Mesenteric fat pad (tissue), 1 donor: ENCODE data around the gene ARHGAP12. TPM values are rescaled to one million over a fixed set of nuclear protein-coding genes. Genes with fewer than 3 reads are reported as not detected.
"Not testable (repeated sequence)": the region's sequence is repeated elsewhere in the genome, so short reads cannot be mapped to it uniquely, and the experiment has no call there.

Experiments
- DNase-seq: peaks from one replicate; pipeline ENCODE4 v3.0.0-alpha.2; 2020; ENCODE audit warnings: low spot score
- long read RNA-seq: library from polyadenylated mRNA; unstranded; transcript quantifications from one replicate; pipeline ENCODE4 v2.0.0, GENCODE V29; 2020
- total RNA-seq: library from RNA; stranded (reverse); fragmentation: NEBNext Ultra II Directional; extraction: Animal tissue kit (Norgen Biotek cat#: 25700); gene quantifications from one replicate; pipeline ENCODE4 v1.2.1, GENCODE V29; 2021
- donor health status: DM: yes; HTN: yes; CAD: no.

Gene ARHGAP12, protein sequence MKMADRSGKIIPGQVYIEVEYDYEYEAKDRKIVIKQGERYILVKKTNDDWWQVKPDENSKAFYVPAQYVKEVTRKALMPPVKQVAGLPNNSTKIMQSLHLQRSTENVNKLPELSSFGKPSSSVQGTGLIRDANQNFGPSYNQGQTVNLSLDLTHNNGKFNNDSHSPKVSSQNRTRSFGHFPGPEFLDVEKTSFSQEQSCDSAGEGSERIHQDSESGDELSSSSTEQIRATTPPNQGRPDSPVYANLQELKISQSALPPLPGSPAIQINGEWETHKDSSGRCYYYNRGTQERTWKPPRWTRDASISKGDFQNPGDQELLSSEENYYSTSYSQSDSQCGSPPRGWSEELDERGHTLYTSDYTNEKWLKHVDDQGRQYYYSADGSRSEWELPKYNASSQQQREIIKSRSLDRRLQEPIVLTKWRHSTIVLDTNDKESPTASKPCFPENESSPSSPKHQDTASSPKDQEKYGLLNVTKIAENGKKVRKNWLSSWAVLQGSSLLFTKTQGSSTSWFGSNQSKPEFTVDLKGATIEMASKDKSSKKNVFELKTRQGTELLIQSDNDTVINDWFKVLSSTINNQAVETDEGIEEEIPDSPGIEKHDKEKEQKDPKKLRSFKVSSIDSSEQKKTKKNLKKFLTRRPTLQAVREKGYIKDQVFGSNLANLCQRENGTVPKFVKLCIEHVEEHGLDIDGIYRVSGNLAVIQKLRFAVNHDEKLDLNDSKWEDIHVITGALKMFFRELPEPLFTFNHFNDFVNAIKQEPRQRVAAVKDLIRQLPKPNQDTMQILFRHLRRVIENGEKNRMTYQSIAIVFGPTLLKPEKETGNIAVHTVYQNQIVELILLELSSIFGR
- 22.0 TPM for total RNA-seq
- long read RNA-seq, partial matches to known transcripts = 12 of 16 reads
- long read RNA-seq, other reads (novel, unspliced or antisense) = 4 of 16 reads

DNA sequence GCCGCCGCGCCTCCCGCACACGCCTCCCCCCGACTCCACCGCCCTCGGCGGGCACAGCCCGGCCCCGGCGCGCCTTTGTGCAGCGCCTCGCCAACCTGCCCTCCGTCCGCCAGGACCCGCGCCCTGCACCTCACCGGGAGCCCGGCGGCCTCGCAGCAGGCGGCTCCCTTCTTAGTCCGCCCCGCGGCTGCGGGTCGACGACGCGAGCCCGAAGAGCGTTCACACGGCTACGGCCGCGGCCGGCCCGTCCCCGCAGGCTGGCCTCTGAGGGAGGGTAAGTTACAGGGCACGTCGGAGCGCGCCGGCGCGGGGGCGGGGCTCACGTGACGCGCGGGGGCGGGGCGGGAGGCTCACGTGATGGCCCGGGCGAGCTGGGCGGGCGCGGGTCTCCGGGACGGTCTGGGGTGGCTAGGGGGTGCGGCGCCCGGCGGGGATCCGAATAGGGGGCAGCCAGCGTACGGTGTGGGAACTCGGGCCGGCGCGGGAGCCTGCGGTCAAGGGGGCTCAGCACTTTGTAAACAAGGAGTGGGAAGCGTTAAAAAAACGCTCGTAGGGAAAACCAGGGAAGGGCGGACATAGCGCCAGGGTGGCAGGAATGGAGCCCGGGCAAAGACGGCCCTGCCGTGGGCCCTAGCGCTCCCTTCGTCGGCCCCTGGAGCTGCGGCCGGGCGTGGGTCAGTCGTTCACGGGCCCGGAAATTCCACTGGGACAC lies at the start of gene ARHGAP12:
Gene ARHGAP12 (minus strand): TSS at position 283 of the 712 bp plus-strand sequence. CDS start 19,976 bp downstream, outside the sequence.
- peak; percentile 98 for DNase-seq

DNA sequence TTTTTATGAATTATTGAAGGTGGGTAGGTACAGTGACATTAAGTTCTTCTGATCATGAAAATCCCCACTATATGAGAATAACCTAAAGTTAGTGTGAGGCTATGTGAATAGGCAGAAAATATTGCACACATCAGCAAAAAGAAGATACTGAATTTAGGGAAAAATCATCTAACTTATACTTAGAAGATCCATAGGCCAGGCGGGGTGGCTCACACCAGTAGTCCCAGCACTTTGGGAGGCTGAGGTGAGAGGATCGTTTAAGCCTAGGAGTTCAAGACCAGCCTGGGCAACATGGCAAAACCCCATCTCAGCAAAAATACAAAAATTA lies 49.5 kb upstream of the ARHGAP12 start:
- DNase-seq = no peak

DNA sequence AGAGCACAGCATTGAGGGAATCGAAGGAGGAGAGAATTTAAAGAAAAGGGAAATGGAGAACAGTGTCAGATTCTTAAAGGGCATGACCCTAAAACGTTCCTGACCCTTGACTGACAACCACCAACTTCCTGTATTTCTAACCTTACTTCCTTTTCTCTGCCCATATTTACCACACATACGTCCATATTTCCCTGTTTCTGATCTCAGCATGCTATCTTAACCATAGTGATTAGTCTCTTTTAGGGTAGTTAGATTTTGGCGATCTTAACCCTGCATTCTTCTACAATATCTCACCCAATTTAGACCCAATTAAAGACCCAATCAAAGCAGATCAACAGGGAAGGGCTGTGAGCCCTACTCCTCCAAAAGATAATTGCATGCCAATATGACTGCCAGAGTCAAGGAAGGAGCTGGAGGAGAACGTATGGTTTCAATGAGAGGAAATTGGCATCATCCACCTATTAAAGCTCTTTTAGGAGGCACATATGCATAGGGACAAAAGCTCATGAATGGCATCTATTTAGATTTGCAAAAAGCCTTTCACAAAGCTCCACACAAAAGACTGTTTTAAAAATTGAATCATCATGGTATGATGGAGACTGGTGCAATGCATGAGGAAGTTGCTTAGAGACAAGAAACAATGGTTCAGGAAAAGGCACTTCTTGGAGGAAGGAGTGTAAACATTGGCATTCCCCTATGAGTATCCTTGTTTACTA lies 49.0 kb upstream of the ARHGAP12 start:
- no peak for DNase-seq

DNA sequence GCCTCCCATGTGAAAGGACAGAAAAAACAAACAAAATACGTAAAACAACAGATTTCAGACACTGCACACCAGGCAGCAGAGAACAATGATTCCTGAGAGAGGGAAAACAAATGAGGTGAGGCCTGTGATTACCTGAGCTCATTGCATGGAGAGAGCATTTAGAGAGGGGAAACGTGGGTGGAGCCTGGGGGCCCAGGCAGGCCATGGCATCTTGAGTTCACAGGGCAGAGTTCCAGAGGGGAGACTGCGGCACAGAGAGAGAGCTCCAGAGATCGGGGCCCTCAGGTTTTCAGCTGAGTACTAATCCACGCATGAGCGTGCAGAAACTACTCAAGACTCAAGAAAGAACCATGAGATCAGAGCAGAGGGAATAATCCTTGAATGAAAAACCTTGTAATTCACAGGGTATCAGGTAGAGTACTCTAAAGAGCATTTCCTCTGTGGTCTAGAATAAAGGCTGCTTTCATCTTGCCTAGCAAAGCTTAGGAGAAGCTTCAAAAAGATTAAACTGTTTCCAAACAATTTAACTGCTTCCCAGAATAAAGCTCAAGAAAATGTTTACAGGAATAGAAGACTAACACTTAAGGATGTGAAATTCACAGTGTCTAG lies 46.6 kb upstream of the ARHGAP12 start:
- no peak for DNase-seq

DNA sequence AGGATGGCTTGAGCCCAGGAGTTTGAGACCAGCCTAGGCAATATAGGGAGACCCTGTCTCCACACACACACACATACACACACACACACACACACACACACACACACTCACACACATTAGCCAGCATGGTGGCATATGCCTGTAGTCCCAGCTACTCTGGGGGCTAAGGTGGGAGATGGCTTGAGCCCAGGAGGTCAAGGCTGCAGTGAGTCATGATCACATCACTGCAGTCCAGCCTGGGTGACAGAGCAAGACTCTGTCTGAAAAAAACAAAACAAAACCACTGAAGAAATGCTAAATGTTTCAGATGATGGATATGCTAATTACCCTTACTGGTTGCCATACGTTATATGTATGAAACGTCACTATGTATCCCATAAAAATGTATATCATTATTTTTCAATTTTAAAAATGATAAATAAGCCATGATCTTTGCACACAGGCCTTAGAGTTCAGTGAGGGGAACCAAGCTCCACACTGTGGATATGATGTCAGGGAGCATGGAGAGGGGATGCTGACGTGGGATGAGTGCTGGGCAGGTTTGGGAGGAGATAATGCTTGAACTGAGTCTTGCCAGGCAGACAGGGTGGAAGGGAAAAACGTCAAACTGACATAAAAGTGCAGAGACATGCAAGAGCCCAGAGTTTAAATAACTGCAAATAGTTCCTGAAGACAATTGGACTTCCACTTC lies 45.9 kb upstream of the ARHGAP12 start:
- no peak for DNase-seq

DNA sequence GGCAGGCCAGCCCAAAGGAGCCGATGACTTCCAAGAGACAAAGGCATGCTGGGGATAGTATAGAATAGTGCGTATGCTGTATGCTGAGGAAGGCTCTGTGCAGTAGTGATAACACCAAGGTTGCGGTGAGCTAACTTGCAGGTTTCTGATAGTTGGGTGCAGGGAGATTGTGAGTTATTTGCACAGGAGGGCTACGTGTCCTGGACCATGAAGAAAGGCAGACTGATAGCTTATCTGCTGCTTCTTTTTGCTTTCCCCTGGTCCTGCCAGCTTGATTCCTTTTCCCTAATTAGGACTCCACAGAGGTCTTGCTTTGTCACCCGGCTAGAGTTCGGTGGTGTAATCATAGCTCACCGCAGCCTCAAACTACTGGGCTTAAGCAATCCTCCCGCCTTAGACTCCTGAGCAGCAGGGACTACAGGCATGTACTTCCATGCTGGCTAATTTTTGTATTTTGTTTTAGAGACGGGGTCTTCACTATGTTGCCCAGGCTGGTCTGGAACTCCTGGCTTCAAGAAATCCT lies 43.9 kb upstream of the ARHGAP12 start:
- DNase-seq = no peak

DNA sequence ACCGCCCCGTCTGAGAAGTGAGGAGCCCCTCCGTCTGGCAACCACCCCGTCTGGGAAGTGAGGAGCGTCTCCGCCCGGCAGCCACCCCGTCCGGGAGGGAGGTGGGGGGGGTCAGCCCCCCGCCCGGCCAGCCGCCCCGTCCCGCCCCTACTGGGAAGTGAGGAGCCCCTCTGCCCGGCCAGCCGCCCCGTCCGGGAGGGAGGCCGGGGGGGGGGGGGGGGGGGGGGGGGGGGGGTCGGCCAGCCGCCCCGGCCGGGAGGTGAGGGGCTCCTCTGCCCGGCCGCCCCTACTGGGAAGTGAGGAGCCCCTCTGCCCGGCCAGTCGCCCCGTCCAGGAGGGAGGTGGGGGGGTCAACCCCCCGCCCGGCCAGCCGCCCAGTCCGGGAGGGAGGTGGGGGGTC lies 41.2 kb upstream of the ARHGAP12 start:
- DNase-seq = not testable (repeated sequence)

DNA sequence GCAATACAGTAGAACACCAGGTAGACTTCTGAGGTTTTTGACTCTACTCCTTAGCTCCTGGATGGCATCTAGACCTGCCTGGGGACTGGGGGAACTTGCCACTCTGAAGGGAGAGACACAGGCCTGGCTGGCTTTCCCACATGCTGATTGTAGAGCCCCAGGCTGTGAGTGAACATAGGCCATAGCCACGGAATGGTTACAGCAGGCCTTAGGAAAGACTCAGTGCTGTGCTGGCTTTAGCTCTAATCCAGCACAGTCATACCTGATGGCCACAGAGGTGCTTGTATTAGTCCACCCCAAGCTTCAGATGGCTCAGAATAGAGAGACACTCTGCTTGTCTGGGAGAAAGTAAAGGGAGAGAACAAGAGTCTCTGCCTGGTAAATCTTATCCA lies 35.0 kb upstream of the ARHGAP12 start:
- no peak for DNase-seq

DNA sequence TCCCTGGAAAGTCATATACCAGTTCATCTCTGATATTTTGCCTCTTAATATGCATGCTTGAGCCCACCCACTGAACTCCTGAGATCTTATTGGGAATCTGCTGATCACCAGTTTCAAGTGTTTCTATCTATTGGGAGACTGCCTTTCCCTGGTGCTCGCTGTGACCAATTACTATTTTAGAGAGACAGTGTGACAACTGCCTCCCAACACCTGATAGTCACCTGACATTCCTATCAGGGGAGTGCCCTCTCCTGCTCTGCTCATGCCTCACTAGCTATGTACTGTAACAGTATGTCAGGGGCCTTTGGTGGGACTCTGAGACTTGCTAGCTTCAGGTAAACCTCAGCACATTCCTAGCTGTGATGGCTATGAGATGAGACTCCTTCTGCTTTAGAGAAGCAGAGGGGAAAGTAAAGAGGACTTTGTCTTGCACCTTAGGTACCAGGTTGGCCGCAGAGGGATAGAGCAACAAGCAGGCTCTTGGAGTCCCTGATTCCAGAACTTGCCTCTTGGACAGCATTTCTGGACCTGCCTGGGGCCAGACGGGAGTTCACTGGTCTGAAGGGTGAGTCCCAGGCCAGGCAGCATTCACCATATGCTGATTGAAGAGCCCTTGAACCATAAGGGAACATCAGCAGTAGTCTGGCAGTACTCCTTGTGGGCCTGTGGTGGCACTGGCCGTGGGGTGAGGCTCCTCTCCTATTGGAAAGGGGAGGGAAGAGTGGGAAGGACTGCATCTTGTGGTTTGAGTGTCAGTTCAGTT lies 34.4 kb upstream of the ARHGAP12 start:
- DNase-seq = no peak

DNA sequence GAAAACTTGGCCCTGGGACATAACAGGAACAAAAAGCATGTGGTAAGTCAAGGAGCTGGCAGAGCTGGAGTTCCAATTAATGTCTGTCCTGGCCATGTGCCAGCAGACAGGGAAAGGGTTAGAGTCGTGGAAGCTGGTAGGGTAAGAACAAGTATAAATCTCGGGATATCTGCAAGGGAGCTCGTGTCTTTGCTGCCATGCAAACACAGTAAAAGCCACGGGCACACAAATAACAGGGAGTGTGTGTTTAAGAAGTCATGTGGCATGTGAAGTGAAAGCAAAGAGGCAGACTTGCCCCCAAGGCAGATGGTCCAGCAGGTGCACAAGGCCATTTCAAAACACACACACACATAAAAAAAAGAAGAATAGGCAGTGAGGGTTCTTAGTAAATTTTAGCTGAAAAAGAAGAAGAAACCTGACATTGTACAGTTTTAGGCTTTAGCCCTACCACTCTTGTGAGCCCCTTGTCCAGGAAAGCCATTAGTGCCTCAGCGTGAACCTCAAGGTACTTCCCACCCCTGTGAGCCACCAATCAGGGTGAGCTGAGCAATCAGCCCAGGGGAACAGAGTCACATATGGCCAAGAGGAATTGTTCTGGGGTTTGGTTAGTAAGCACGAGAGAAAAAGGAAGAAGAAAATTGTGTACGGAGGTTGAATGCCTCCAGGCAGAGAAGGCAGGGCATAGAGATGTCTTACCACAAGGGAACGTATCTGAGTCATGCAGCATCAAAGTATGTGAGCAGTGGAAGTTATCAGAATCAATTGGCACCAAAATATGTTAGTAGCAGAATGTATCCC lies 32.8 kb upstream of the ARHGAP12 start:
- DNase-seq = no peak

DNA sequence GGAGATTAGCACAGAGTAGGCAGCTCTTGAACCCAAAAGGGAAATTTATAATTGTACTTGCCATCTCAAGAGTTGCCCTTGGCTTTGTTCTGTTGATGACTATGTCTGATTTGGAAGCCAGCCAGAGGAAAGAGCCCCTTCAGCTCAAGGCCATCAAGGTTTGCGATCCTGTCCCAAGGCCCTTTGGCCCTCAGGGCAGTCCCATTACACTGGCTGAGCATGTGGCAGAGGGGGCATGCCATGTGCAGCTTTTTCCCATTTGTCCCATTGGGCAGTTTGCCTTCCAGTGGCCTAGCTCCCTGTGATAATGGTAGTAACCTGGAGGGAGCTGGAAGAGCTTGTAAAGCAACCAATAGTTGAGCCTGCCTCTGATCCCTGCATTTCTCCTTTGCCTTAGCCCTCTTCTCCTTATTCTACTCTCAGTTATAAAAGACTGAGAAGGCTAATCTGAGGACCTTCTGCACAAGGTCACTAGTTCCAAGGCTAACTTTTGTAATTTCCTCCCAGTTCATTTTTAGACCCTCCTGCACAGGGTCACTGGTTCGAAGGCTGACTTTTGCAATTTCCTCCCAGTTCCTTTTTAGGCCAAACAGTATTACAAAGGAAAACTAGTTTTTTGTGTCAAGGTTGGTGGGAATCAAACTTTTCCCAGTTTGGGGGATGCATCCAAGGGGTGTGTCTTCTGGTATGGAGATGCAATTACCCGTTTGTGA lies 31.0 kb upstream of the ARHGAP12 start:
- DNase-seq = no peak

DNA sequence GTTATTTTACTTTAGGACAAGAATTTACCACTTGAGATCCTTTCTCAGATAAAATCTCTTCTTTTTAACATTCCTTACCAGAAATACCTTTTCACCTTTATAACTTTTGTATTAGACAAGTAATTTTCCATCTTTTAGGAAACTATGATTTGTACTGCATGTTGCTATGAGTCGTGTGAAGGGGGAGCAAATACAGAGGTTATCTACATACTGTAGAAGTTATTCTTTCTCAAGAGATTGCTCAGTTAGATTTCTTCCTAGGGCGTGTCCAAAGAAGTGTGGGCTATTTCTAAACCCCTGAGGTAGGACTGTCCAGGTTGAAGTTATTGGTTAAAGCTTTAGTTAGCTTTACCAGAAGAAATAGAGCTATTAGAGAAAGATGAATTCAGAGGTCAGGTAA lies 30.2 kb upstream of the ARHGAP12 start:
- DNase-seq = no peak

DNA sequence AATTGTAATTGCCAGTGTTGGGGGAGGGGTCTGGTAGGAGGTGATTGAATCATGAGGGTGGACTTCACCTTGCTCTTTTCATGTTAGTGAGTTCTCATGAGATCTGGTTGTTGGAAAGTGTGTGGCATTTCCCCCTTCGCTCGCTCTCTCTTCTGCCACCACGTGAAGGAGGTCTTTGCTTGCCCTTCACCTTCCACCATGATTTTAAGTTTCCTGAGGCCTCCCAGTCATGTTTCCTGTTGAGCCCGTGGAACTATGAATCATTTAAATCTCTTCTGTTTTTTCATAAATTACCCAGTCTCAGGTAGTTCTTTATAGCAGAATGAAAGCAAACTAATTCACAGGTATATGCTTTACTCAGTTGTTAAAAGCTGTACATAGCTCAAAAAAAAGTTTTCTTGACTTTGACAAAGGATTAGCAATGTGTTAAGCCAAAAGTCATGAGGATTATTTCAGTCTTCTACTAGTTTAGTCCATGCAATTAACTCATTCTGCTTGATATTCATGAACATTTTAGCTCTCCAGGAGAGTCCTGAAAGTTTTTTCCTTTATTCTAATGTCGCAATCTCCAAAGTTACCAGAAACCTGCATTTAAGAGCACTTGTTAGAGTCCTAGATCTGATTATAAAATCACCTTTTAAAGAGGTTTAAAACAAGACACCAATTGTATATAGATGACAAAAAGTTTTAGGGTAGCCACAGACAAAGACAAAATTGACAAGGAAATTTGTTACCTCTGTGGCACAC lies 27.7 kb upstream of the ARHGAP12 start:
- no peak for DNase-seq

DNA sequence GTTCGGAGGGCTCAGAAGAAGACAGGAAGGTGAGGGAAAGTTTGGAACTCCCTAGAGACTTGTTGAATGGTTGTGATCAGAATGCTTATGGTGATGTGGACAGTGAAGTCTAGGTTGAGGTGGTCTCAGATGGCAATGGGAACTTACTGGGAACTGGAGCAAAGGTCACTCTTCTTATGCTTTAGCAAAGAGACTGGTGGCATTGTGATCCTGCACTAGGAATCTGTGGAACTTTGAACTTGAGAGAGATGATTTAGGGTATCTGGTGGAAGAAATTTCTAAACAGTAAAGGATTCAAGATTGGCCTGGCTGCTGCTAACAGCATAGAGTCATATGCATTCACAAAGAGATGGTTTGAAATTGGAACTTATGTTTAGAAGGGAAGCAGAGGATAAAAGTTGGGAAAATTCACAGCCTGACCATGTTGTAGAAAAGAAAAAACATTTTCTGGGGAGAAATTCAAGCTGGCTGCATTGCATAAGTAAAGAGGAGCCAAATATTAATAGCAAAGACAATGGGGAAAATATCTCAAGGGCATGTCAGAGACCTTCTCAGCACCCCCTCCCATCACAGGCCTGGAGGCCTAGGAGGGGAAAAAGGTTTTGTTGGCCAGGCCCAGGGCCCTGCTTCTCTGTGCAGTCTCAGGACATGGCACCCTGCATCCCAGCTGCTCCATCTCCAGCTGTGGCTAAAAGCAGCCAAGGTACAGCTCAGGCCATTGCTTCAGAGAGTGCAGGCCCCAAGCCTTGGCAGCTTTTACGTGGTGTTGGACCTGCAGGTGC lies 26.0 kb upstream of the ARHGAP12 start:
- no peak for DNase-seq

DNA sequence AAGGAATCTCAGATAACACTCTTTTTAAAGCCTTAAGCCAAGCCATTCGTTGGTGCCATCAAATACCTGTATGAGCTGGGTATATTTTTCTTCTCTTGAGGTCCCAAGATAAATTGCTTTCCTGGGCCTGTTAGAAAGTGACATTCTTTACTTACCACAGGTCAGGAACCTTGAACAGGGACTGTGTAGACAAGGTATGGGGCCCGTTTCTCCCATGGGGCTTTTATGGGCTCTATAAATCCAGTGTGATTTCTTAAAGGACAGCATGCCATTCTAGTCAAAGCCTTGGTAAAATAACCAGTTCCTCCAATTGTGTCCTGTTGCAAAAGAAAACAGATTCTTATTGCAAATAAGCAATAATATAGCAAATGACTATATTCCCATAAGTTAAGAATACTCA lies 24.8 kb upstream of the ARHGAP12 start:
- no peak for DNase-seq

DNA sequence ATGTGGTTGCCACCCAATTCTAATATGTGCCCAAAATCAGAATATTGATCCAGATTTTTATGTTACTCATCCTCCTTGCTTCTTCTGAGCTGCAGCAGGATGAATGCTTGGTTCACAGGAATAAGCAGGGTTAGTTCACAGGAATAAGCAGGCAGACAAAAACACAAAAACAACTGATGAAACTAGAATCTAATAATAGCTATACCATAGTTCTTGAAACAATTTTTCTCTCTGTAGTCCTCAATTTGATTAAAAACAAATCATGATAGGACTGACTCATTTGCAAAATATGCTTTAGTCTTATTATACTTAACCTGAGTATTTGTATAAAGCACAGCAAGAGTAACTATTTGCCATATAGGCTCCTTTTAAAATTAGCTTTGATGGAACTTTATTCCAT lies 24.4 kb upstream of the ARHGAP12 start:
- DNase-seq = no peak
